Tibial nerve (tissue), 4 donors: ENCODE measurements around the gene CORO2B.

Experiments
- CTCF ChIP-seq, 5 experiments: fragments of 200-600 bp in 3 of 5; fragments of 450-650 bp in 2 of 5; sonication (generic) in 3 of 5; IDR thresholded peaks; one replicate each; pipeline ENCODE4 v1.5.1; 2016 to 2019; ENCODE audit warnings: antibody characterized with exemption in 5 of 5, mild to moderate bottlenecking in 3 of 5, moderate library complexity in 2 of 5
- EP300 ChIP-seq, 2 donors: sonication (generic); formaldehyde crosslinking; IDR thresholded peaks; one replicate each; pipeline ENCODE4 v1.6.1; 2017; ENCODE audit warnings: antibody characterized with exemption in 2 of 2, mild to moderate bottlenecking in 1 of 2
- POLR2A ChIP-seq, 2 donors: fragments of 450-650 bp; IDR thresholded peaks; one replicate each; pipeline ENCODE4 v1.6.1; 2017; ENCODE audit warnings: antibody characterized with exemption in 2 of 2, mild to moderate bottlenecking in 2 of 2, moderate library complexity in 2 of 2

- TF ChIP-seq CTCF (IDR thresholded peaks at IDR 0.05) (no peak), POLR2A (IDR thresholded peaks at IDR 0.05) (no peak), EP300 (IDR thresholded peaks at IDR 0.05) (no peak)
These were observed 27.5 kb upstream of the CORO2B start for GRCh38 chr15:68551296-68551635.
